ENCODE results near the gene VIL1. TPM values are rescaled to one million over a fixed set of nuclear protein-coding genes. Genes with fewer than 3 reads are reported as not detected.

The VIL1 gene
- total RNA-seq, 1 experiment from 2014 or later: not detected

GRCh38 chr2:218399391-218400166 lies 19.3 kb upstream of the VIL1 start, which contains the start of gene CTDSP1:
Gene CTDSP1, plus strand, starts transcription at chr2:218399868. Its CDS starts 223 bp downstream, at chr2:218400091.
- Histone ChIP-seq H3K79me2 (ENCODE audit: low read depth) (peaks cover 40% of the 10 kb centered on the region), H3K4me3 (peak within 1 kb of the TSS; percentile 89), H3K27ac (peak within 1 kb of the TSS; percentile 79), H3K9me2 (ENCODE audit: insufficient read depth) (no peaks in the 10 kb centered on the region), H3K4me2 (peak within 1 kb of the TSS; percentile 94), H4K20me1 (ENCODE audit: insufficient read depth) (peaks cover 6% of the 10 kb centered on the region; the same call in 1 of the 2 replicates), H3K27me3 (ENCODE audit: insufficient read depth, low read depth) (no peaks in the 10 kb centered on the region), H3F3A (ENCODE audit: insufficient read depth, low read depth) (peaks cover 19% of the 10 kb centered on the region; the same call in 1 of the 2 replicates), H3K36me3 (ENCODE audit: low read depth) (no peaks in the 10 kb centered on the region), H2AFZ (peak within 1 kb of the TSS; percentile 77), H3K4me1 (replicated peaks; ENCODE audit: insufficient read depth) (peaks cover 22% of the 10 kb centered on the region), H3K9me3 (ENCODE audit: insufficient read depth, low read depth) (no peaks in the 10 kb centered on the region)
- POLR2A ChIA-PET (ENCODE audit: unreplicated experiment): interaction anchor here (0.5 to 1.2 kb wide), 4 partner anchors 83 to 510 kb away, joined by 3 to 9 read pairs (median 6); no protein-coding TSS in a partner anchor
- intact Hi-C loops (cut with micrococcal nuclease; ENCODE audit: unreplicated experiment): loop anchor here (5.0 kb wide), 4 partner anchors 42 to 612 kb away; partner anchors contain the start of genes CATIP and CXCR1
- TF ChIP-seq EZH2 (IDR thresholded peaks at IDR 0.05; ENCODE audit: low read depth) (no peak), CTCF (conservative IDR thresholded peaks at IDR 0.05) (no peak)
- CTCF ChIA-PET: interaction anchor here (0.7 to 1.1 kb wide), 2 partner anchors 43 to 127 kb away, joined by 3 to 7 read pairs; partner anchors contain the start of gene CATIP
- no TSS peak for BruUV-seq (replicated peaks)
- DNase-seq: peak; percentile 83 to 95

GRCh38 chr2:218400167-218400929 lies 18.6 kb upstream of the VIL1 start:
- Histone ChIP-seq H3F3A (ENCODE audit: insufficient read depth, low read depth) (peaks cover 23% of the 10 kb centered on the region; the same call in 1 of the 2 replicates), H3K27me3 (ENCODE audit: insufficient read depth, low read depth) (no peaks in the 10 kb centered on the region), H3K36me3 (ENCODE audit: low read depth) (no peaks in the 10 kb centered on the region), H3K4me3 (peak overlapping the region; percentile 88), H3K4me2 (peak overlapping the region; percentile 82), H3K9me2 (ENCODE audit: insufficient read depth) (no peaks in the 10 kb centered on the region), H3K4me1 (replicated peaks; ENCODE audit: insufficient read depth) (peaks cover 20% of the 10 kb centered on the region), H4K20me1 (ENCODE audit: insufficient read depth) (peaks cover 6% of the 10 kb centered on the region; the same call in 1 of the 2 replicates), H3K79me2 (ENCODE audit: low read depth) (peaks cover 40% of the 10 kb centered on the region), H2AFZ (peak overlapping the region; percentile 75; the same call in 1 of the 2 replicates), H3K27ac (peak overlapping the region; percentile 67), H3K9me3 (ENCODE audit: insufficient read depth, low read depth) (no peaks in the 10 kb centered on the region)
- peak in 1 of 2 experiments; percentile 39 for DNase-seq
- ChIA-PET CTCF (interaction anchor here (0.7 to 1.1 kb wide), 2 partner anchors 44 to 128 kb away, joined by 3 to 7 read pairs; partner anchors contain the start of gene CATIP), POLR2A (ENCODE audit: unreplicated experiment) (interaction anchor here (0.5 to 1.2 kb wide), 5 partner anchors 66 to 509 kb away, joined by 3 to 9 read pairs (median 5); no protein-coding TSS in a partner anchor)
- intact Hi-C loops (cut with micrococcal nuclease; ENCODE audit: unreplicated experiment): no loop called here
- no TSS peak for BruUV-seq (replicated peaks)
- TF ChIP-seq EZH2 (IDR thresholded peaks at IDR 0.05; ENCODE audit: low read depth) (no peak), CTCF (conservative IDR thresholded peaks at IDR 0.05) (no peak)
